ENCODE data around the gene PLCB1. TPM values are rescaled to one million over a fixed set of nuclear protein-coding genes. Genes with fewer than 3 reads are reported as not detected.

Gene PLCB1
- polyA plus RNA-seq, 5 donors: 11.8 to 27.1 (median 19.5) TPM

GRCh38 chr20:8535403-8536261 lies 403.6 kb downstream of the PLCB1 start:
- no peak for DNase-seq

GRCh38 chr20:8536262-8536618 lies 404.2 kb downstream of the PLCB1 start:
- no peak for DNase-seq

- no peak for DNase-seq
Observed at GRCh38 chr20:8540466-8540865, 408.4 kb downstream of the PLCB1 start.

- DNase-seq: no peak
Observed at GRCh38 chr20:8542110-8542486, 410.0 kb downstream of the PLCB1 start.

- no peak for DNase-seq
Observed at GRCh38 chr20:8545212-8545611, 413.1 kb downstream of the PLCB1 start.

- no peak for DNase-seq
Observed at GRCh38 chr20:8547035-8547650, 415.1 kb downstream of the PLCB1 start.

GRCh38 chr20:8547968-8548588 lies 416.0 kb downstream of the PLCB1 start:
- DNase-seq: no peak

GRCh38 chr20:8549192-8549591 lies 417.1 kb downstream of the PLCB1 start:
- DNase-seq: no peak

- no peak for DNase-seq
Observed at GRCh38 chr20:8557711-8558110, 425.6 kb downstream of the PLCB1 start.

- DNase-seq: no peak
Observed at GRCh38 chr20:8562356-8562755, 430.3 kb downstream of the PLCB1 start.

- no peak for DNase-seq
Observed at GRCh38 chr20:8568075-8568474, 436.0 kb downstream of the PLCB1 start.

- DNase-seq: no peak
Observed at GRCh38 chr20:8569766-8570165, 437.7 kb downstream of the PLCB1 start.

GRCh38 chr20:8571611-8572010 lies 439.5 kb downstream of the PLCB1 start:
- DNase-seq: no peak

GRCh38 chr20:8573686-8574085 lies 441.6 kb downstream of the PLCB1 start:
- DNase-seq: no peak

GRCh38 chr20:8575114-8575513 lies 443.0 kb downstream of the PLCB1 start:
- no peak for DNase-seq

GRCh38 chr20:8578161-8578865 lies 446.2 kb downstream of the PLCB1 start:
- DNase-seq: no peak

GRCh38 chr20:8579035-8579434 lies 447.0 kb downstream of the PLCB1 start:
- DNase-seq: no peak

GRCh38 chr20:8581446-8582183 lies 449.5 kb downstream of the PLCB1 start:
- DNase-seq: no peak

GRCh38 chr20:8583012-8583565 lies 451.0 kb downstream of the PLCB1 start:
- DNase-seq: no peak

- no peak for DNase-seq
Observed at GRCh38 chr20:8583566-8584043, 451.5 kb downstream of the PLCB1 start.

GRCh38 chr20:8587251-8587650 lies 455.2 kb downstream of the PLCB1 start:
- no peak for DNase-seq

Data from right lung (tissue), 5 donors.